Measurements from ENCODE around the gene SLC6A13. TPM values are rescaled to one million over a fixed set of nuclear protein-coding genes. Genes with fewer than 3 reads are reported as not detected.
"Not testable (repeated sequence)": the region's sequence is repeated elsewhere in the genome, so short reads cannot be mapped to it uniquely, and the experiment has no call there.

SLC6A13 gene
- total RNA-seq, 1 experiment from 2014 or later: not detected

GRCh38 chr12:238736-239398, 23.8 kb downstream of the SLC6A13 start:
- DNase-seq (ENCODE audit: low read depth): no peak
- in situ Hi-C loops (cut with HindIII; ENCODE audit: low pct_unique_long_range_greater_than_20kb, low sequenced_read_pairs): no loop called here

- no peak for DNase-seq (ENCODE audit: low read depth)
- in situ Hi-C loops (cut with HindIII; ENCODE audit: low pct_unique_long_range_greater_than_20kb, low sequenced_read_pairs): no loop called here
Measured at GRCh38 chr12:238116-238515, 24.5 kb downstream of the SLC6A13 start.

GRCh38 chr12:237026-237815, 25.4 kb downstream of the SLC6A13 start:
- DNase-seq (ENCODE audit: low read depth): no peak
- in situ Hi-C loops (cut with HindIII; ENCODE audit: low pct_unique_long_range_greater_than_20kb, low sequenced_read_pairs): no loop called here

- in situ Hi-C loops (cut with HindIII; ENCODE audit: low pct_unique_long_range_greater_than_20kb, low sequenced_read_pairs): no loop called here
- DNase-seq (ENCODE audit: low read depth): no peak
Measured at GRCh38 chr12:236445-236844, 26.2 kb downstream of the SLC6A13 start.

- DNase-seq (ENCODE audit: low read depth); in situ Hi-C loops (cut with HindIII; ENCODE audit: low pct_unique_long_range_greater_than_20kb, low sequenced_read_pairs): not testable (repeated sequence)
Measured at GRCh38 chr12:235967-236366, 26.7 kb downstream of the SLC6A13 start.

GRCh38 chr12:234891-235415, 27.7 kb downstream of the SLC6A13 start:
- in situ Hi-C loops (cut with HindIII; ENCODE audit: low pct_unique_long_range_greater_than_20kb, low sequenced_read_pairs): no loop called here
- no peak for DNase-seq (ENCODE audit: low read depth)

GRCh38 chr12:234019-234418, 28.6 kb downstream of the SLC6A13 start:
- DNase-seq (ENCODE audit: low read depth): no peak
- in situ Hi-C loops (cut with HindIII; ENCODE audit: low pct_unique_long_range_greater_than_20kb, low sequenced_read_pairs): no loop called here

- in situ Hi-C loops (cut with HindIII; ENCODE audit: low pct_unique_long_range_greater_than_20kb, low sequenced_read_pairs): no loop called here
- DNase-seq (ENCODE audit: low read depth): no peak
Measured at GRCh38 chr12:233615-233968, 29.0 kb downstream of the SLC6A13 start.

- in situ Hi-C loops (cut with HindIII; ENCODE audit: low pct_unique_long_range_greater_than_20kb, low sequenced_read_pairs): no loop called here
- no peak for DNase-seq (ENCODE audit: low read depth)
Measured at GRCh38 chr12:232731-233614, 29.7 kb downstream of the SLC6A13 start.

GRCh38 chr12:230925-231671, 31.5 kb downstream of the SLC6A13 start:
- no peak for DNase-seq (ENCODE audit: low read depth)
- in situ Hi-C loops (cut with HindIII; ENCODE audit: low pct_unique_long_range_greater_than_20kb, low sequenced_read_pairs): no loop called here

GRCh38 chr12:229441-230191, 33.0 kb downstream of the SLC6A13 start:
- DNase-seq (ENCODE audit: low read depth): no peak
- in situ Hi-C loops (cut with HindIII; ENCODE audit: low pct_unique_long_range_greater_than_20kb, low sequenced_read_pairs): no loop called here

GRCh38 chr12:228846-229200, 33.8 kb downstream of the SLC6A13 start:
- in situ Hi-C loops (cut with HindIII; ENCODE audit: low pct_unique_long_range_greater_than_20kb, low sequenced_read_pairs): no loop called here
- DNase-seq (ENCODE audit: low read depth): no peak

GRCh38 chr12:227923-228845, 34.5 kb downstream of the SLC6A13 start:
- no peak for DNase-seq (ENCODE audit: low read depth)
- in situ Hi-C loops (cut with HindIII; ENCODE audit: low pct_unique_long_range_greater_than_20kb, low sequenced_read_pairs): no loop called here

GRCh38 chr12:227286-227915, 35.2 kb downstream of the SLC6A13 start:
- no peak for DNase-seq (ENCODE audit: low read depth)
- in situ Hi-C loops (cut with HindIII; ENCODE audit: low pct_unique_long_range_greater_than_20kb, low sequenced_read_pairs): no loop called here

GRCh38 chr12:226401-226800, 36.2 kb downstream of the SLC6A13 start:
- in situ Hi-C loops (cut with HindIII; ENCODE audit: low pct_unique_long_range_greater_than_20kb, low sequenced_read_pairs): no loop called here
- DNase-seq (ENCODE audit: low read depth): no peak

- no peak for DNase-seq (ENCODE audit: low read depth)
- in situ Hi-C loops (cut with HindIII; ENCODE audit: low pct_unique_long_range_greater_than_20kb, low sequenced_read_pairs): no loop called here
Measured at GRCh38 chr12:225012-225411, 37.6 kb downstream of the SLC6A13 start.

Measured in Caki2 (cell line).